ENCODE measurements around the gene SORCS2. TPM values are rescaled to one million over a fixed set of nuclear protein-coding genes. Genes with fewer than 3 reads are reported as not detected.
"Not testable (repeated sequence)": the region's sequence is repeated elsewhere in the genome, so short reads cannot be mapped to it uniquely, and the experiment has no call there.

SORCS2 gene
- total and polyA plus RNA-seq, 4 donors: 0.05 to 8.4 (median 1.8) TPM

DNA sequence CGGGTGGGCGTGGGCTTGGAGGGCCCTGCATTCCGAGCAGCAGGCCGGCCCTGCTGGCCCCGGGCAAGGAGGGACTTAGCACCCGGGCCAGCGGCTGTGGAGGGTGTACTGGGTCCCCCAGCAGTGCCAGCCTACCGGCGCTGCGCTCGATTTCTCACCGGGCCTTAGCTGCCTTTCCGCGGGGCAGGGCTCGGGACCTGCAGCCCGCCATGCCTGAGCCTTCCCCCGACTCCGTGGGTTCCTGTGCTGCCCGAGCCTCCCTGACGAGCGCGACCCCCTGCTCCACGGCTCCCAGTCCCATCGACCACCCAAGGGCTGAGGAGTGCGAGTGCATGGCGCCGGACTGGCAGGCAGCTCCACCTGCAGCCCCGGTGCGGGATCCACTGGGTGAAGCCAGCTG, 22.8 kb downstream of the SORCS2 start:
- ATAC-seq (ENCODE audit: low FRiP score); H3K27ac ChIP-seq (ENCODE audit: low read depth in 1 of 2, low read length in 2 of 2); DNase-seq; H3K27me3 ChIP-seq (ENCODE audit: control insufficient read depth in 1 of 2, insufficient read depth in 2 of 2, low read length in 1 of 2); H3K9me3 ChIP-seq (ENCODE audit: control insufficient read depth, low read length); intact Hi-C loops (cut with DNase I); H3K36me3 ChIP-seq (ENCODE audit: control insufficient read depth in 1 of 2, insufficient read depth in 2 of 2, low read length in 1 of 2); H3K4me1 ChIP-seq (ENCODE audit: control insufficient read depth in 1 of 2, insufficient read depth in 2 of 2, low read length in 2 of 2); H3K4me3 ChIP-seq (ENCODE audit: low read length in 2 of 2): not testable (repeated sequence)
- WGBS, 2 donors: 73 to 96% methylated on average over 12 to 29 of the region's 29 CpGs

DNA sequence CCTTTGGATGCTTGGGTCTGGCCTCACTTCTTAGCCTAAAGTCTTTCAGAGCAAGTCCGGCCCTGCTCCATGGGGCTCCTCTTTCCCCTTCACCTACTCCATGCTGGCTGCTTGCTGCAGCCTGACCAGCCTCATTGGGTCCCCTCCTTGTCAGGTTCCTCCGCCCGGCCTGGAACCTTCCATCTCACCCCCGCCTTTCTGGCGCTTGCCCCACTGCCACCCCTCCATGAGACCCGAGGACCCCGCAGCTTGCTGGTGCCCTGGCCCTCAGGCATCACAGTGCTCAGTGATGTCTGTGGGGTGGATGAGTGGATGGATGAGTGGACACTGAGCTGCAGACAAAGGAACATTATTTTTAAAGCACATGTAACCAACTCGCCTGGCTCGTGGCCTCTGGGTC, 24.7 kb downstream of the SORCS2 start:
- Histone ChIP-seq H3K27me3 (ENCODE audit: control insufficient read depth in 1 of 2, insufficient read depth in 2 of 2, low read length in 1 of 2) (no peaks in the 10 kb centered on the region), H3K36me3 (ENCODE audit: control insufficient read depth in 1 of 2, insufficient read depth in 2 of 2, low read length in 1 of 2) (no peaks in the 10 kb centered on the region), H3K4me3 (ENCODE audit: low read length in 2 of 2) (no peak overlapping the region), H3K4me1 (ENCODE audit: control insufficient read depth in 1 of 2, insufficient read depth in 2 of 2, low read length in 2 of 2) (no peaks in the 10 kb centered on the region), H3K9me3 (ENCODE audit: control insufficient read depth, low read length) (no peaks in the 10 kb centered on the region), H3K27ac (ENCODE audit: low read depth in 1 of 2, low read length in 2 of 2) (no peak overlapping the region)
- DNase-seq (no peak), ATAC-seq (ENCODE audit: low FRiP score) (no peak)
- intact Hi-C loops (cut with DNase I): no loop called here
- 95 to 96% methylated on average over 9 of the region's 9 CpGs for WGBS, 2 donors

DNA sequence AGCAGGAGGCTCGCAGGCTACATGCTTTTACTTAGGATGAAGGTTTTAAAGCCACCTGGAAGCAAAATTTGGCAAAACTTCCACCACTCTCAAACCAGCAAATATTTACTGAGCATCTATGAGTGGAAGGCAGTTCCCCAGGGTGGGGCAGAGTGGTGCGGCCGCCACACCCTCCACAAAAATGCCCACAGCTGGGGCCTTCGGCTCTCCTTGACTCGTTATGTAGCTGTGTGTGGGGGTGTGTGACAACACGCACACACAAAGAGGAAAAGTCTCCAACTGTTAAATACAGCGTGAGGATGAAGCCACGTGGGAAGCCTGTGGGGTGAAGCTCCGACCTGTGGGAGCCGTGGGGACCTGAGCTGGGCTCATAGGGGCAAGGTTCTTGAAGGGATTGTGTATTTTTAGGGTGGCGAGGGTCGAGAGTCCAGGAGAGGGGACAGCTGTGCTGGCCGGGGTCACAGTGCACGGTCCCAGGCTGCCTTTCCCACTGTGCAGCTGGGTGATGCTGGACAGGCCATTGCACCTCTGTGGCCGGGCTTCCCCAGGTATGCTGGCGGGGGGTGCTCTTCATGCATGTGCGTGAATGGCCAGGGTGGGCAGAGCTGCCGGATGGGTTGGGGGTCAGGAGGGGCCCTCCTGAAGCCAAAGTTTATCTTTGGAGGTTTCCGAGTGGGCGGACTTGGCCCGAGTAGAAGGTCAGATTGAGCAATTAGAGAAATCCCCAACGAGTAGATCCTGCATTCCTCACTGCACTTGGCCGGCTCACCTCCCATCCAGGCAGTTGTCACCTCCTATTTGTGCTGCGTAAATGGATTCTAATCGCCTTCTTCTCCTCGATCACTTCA, 25.4 kb downstream of the SORCS2 start:
- DNase-seq (no peak), ATAC-seq (ENCODE audit: low FRiP score) (peak; percentile 37)
- no peaks in the 10 kb centered on the region for H3K27me3 ChIP-seq (ENCODE audit: control insufficient read depth in 1 of 2, insufficient read depth in 2 of 2, low read length in 1 of 2)
- intact Hi-C loops (cut with DNase I): no loop called here
- no peak overlapping the region for H3K4me3 ChIP-seq (ENCODE audit: low read length in 2 of 2)
- no peaks in the 10 kb centered on the region for H3K4me1 ChIP-seq (ENCODE audit: control insufficient read depth in 1 of 2, insufficient read depth in 2 of 2, low read length in 2 of 2)
- WGBS, 2 donors: 79 to 90% methylated on average over 26 of the region's 26 CpGs
- H3K9me3 ChIP-seq (ENCODE audit: control insufficient read depth, low read length): no peaks in the 10 kb centered on the region
- H3K36me3 ChIP-seq (ENCODE audit: control insufficient read depth in 1 of 2, insufficient read depth in 2 of 2, low read length in 1 of 2): no peaks in the 10 kb centered on the region
- H3K27ac ChIP-seq (ENCODE audit: low read depth in 1 of 2, low read length in 2 of 2): no peak overlapping the region

DNA sequence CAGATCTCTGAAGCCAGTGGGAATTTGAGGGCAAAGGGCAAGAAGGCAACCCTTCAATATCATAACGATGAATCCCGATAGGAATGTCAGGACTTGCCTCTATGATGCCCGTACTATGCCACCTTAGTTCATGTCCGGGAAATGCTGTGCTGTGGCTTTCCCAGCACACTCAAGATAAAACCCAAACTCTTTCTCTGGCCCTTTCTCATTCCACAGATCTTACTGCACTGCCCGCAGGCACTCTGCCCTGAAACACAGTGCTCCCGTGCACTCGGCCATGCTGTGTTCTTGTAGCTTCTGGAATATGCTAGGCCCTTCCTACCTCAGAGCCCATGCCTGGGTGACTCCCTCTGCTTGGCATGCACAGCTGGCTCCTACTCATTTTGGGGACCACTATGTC, 26.3 kb downstream of the SORCS2 start:
- Histone ChIP-seq H3K4me3 (ENCODE audit: low read length in 2 of 2) (no peak overlapping the region), H3K27ac (ENCODE audit: low read depth in 1 of 2, low read length in 2 of 2) (no peak overlapping the region), H3K36me3 (ENCODE audit: control insufficient read depth in 1 of 2, insufficient read depth in 2 of 2, low read length in 1 of 2) (no peaks in the 10 kb centered on the region), H3K9me3 (ENCODE audit: control insufficient read depth, low read length) (no peaks in the 10 kb centered on the region), H3K4me1 (ENCODE audit: control insufficient read depth in 1 of 2, insufficient read depth in 2 of 2, low read length in 2 of 2) (no peaks in the 10 kb centered on the region), H3K27me3 (ENCODE audit: control insufficient read depth in 1 of 2, insufficient read depth in 2 of 2, low read length in 1 of 2) (no peaks in the 10 kb centered on the region)
- intact Hi-C loops (cut with DNase I): no loop called here
- WGBS, 2 donors: 73 to 94% methylated on average over 7 of the region's 7 CpGs
- DNase-seq (no peak), ATAC-seq (ENCODE audit: low FRiP score) (no peak)

DNA sequence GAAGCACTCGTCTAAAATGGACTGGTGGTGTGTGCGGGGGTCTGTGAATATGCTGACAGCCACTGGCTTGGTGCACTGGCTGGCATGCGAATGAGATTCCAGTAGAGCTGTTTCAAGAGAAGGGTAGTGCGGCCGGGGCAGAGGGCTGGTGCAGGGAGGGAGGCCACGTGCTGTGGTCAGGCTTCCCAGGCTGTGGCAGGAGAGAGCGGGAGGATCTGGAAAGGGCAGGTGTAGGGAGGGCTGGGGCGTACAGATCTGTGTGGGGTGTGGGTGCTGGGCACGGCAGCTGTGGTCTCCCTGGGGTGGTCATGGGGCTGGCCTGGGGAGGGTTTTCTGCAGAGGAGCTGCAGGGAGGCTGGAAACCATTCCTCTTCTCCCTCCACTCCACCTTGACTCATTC, 30.2 kb downstream of the SORCS2 start:
- ATAC-seq (ENCODE audit: low FRiP score): no peak
- H3K36me3 ChIP-seq (ENCODE audit: control insufficient read depth in 1 of 2, insufficient read depth in 2 of 2, low read length in 1 of 2): no peaks in the 10 kb centered on the region
- intact Hi-C loops (cut with DNase I): no loop called here
- no peak overlapping the region for H3K27ac ChIP-seq (ENCODE audit: low read depth in 1 of 2, low read length in 2 of 2)
- DNase-seq: no peak
- 93 to 95% methylated on average over 9 of the region's 9 CpGs for WGBS, 2 donors
- H3K27me3 ChIP-seq (ENCODE audit: control insufficient read depth in 1 of 2, insufficient read depth in 2 of 2, low read length in 1 of 2): no peaks in the 10 kb centered on the region
- H3K9me3 ChIP-seq (ENCODE audit: control insufficient read depth, low read length): no peaks in the 10 kb centered on the region
- no peaks in the 10 kb centered on the region for H3K4me1 ChIP-seq (ENCODE audit: control insufficient read depth in 1 of 2, insufficient read depth in 2 of 2, low read length in 2 of 2)
- H3K4me3 ChIP-seq (ENCODE audit: low read length in 2 of 2): no peak overlapping the region

DNA sequence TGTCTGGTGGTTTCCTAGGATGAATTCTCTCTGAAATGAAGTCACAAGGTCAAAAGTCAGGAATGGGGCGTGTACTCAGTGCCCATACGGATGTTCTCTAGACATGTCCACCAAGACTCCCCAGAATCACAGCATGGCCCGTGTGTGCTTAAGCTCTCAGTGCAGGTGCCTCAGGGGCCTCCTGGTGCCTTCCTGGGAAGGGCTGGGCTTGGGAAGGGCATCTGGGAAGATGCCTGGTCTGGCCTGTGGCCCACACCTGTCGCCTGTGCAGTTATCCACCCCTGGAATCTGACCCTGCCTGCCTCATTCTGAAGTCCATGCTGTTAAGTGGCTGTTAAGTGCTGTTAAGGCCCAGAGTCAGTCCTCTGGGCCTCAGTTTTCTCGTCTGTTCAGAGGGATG, 31.2 kb downstream of the SORCS2 start:
- DNase-seq (no peak), ATAC-seq (ENCODE audit: low FRiP score) (no peak)
- intact Hi-C loops (cut with DNase I): no loop called here
- 89% methylated on average over 5 of the region's 5 CpGs for WGBS, 2 donors
- H3K27me3 ChIP-seq (ENCODE audit: control insufficient read depth in 1 of 2, insufficient read depth in 2 of 2, low read length in 1 of 2): no peaks in the 10 kb centered on the region
- no peaks in the 10 kb centered on the region for H3K4me1 ChIP-seq (ENCODE audit: control insufficient read depth in 1 of 2, insufficient read depth in 2 of 2, low read length in 2 of 2)
- H3K9me3 ChIP-seq (ENCODE audit: control insufficient read depth, low read length): no peaks in the 10 kb centered on the region
- no peak overlapping the region for H3K27ac ChIP-seq (ENCODE audit: low read depth in 1 of 2, low read length in 2 of 2)
- H3K4me3 ChIP-seq (ENCODE audit: low read length in 2 of 2): no peak overlapping the region
- H3K36me3 ChIP-seq (ENCODE audit: control insufficient read depth in 1 of 2, insufficient read depth in 2 of 2, low read length in 1 of 2): no peaks in the 10 kb centered on the region

DNA sequence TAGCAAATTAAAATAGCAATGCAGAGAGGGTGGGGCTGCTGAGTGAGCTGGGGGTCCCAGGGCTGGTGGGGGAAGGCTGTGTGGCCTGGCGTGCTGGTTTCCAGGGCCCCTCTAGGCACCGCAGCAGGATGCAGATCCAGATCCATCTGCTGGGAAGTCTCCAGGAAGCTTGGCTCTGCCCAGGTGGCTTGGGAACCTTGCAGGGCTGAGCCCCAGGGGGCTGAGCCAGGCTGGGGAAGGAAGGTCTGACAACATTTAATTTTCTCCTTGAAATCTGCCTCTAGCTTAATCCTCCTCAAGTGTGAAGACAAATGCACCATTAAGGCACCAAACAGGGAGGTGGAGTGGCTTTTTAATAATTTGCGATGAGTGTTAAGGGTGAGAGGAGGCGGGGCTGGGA, 31.7 kb downstream of the SORCS2 start:
- 88 to 98% methylated on average over 4 of the region's 4 CpGs for WGBS, 2 donors
- no peaks in the 10 kb centered on the region for H3K9me3 ChIP-seq (ENCODE audit: control insufficient read depth, low read length)
- H3K27me3 ChIP-seq (ENCODE audit: control insufficient read depth in 1 of 2, insufficient read depth in 2 of 2, low read length in 1 of 2): no peaks in the 10 kb centered on the region
- H3K36me3 ChIP-seq (ENCODE audit: control insufficient read depth in 1 of 2, insufficient read depth in 2 of 2, low read length in 1 of 2): no peaks in the 10 kb centered on the region
- H3K27ac ChIP-seq (ENCODE audit: low read depth in 1 of 2, low read length in 2 of 2): no peak overlapping the region
- DNase-seq (no peak), ATAC-seq (ENCODE audit: low FRiP score) (no peak)
- no peak overlapping the region for H3K4me3 ChIP-seq (ENCODE audit: low read length in 2 of 2)
- no peaks in the 10 kb centered on the region for H3K4me1 ChIP-seq (ENCODE audit: control insufficient read depth in 1 of 2, insufficient read depth in 2 of 2, low read length in 2 of 2)
- intact Hi-C loops (cut with DNase I): no loop called here

DNA sequence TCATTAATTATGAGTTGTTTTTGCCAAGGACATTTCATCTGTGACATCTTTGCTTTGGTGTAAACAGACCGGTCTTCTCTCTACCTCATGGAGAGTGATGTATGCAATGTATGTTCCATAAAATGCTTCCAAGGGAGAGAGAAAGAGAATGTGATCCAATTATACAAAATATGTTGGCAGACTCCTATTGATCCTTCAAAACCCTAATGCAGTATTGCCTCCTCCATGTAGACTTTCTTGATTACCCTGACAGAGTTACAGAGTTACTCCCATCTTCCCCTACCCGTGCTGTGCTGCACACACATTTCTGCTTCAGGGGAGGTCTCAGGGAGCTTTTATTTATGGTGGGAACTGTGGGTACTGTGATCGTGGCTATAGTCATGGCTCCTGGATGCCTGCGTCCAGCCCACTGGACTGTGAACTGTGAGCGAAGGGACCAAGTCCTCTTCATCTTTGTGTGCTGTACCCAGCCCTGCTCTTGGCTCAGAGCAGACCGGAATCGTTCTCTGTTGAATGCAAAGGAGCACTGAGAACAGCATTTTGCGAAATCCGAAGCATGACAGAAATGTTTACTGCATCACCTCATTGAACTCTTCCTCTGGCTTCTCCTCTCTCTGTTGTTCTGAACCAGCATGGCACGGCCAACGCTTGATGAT, 32.7 kb downstream of the SORCS2 start:
- Histone ChIP-seq H3K36me3 (ENCODE audit: control insufficient read depth in 1 of 2, insufficient read depth in 2 of 2, low read length in 1 of 2) (no peaks in the 10 kb centered on the region), H3K9me3 (ENCODE audit: control insufficient read depth, low read length) (no peaks in the 10 kb centered on the region), H3K27me3 (ENCODE audit: control insufficient read depth in 1 of 2, insufficient read depth in 2 of 2, low read length in 1 of 2) (no peaks in the 10 kb centered on the region), H3K4me1 (ENCODE audit: control insufficient read depth in 1 of 2, insufficient read depth in 2 of 2, low read length in 2 of 2) (no peaks in the 10 kb centered on the region), H3K4me3 (ENCODE audit: low read length in 2 of 2) (no peak overlapping the region), H3K27ac (ENCODE audit: low read depth in 1 of 2, low read length in 2 of 2) (no peak overlapping the region)
- ATAC-seq (ENCODE audit: low FRiP score): no peak
- WGBS, 2 donors: 98% methylated on average over 11 of the region's 11 CpGs
- DNase-seq: no peak
- intact Hi-C loops (cut with DNase I): no loop called here

DNA sequence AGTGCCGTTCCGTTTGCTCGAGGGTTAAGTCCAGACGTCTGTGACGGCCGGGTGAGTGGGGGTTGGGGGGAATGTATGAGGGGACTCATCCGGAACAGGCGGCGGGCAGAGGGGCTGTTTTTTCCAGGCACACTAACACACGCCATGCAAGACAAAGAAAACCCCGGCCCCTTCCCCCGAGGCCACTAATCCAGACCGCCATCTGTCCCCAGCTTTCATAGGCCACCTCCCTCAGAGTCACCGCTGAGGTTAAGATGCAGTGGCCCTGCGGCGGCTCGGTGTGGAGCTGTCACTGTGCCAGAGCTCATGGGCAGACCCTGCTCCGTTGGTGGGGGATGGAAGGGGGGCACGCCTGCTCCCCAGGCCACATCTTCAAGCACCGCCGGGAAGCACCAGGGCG, 34.1 kb downstream of the SORCS2 start:
- intact Hi-C loops (cut with DNase I): no loop called here
- H3K9me3 ChIP-seq (ENCODE audit: control insufficient read depth, low read length): no peaks in the 10 kb centered on the region
- H3K36me3 ChIP-seq (ENCODE audit: control insufficient read depth in 1 of 2, insufficient read depth in 2 of 2, low read length in 1 of 2): no peaks in the 10 kb centered on the region
- H3K4me1 ChIP-seq (ENCODE audit: control insufficient read depth in 1 of 2, insufficient read depth in 2 of 2, low read length in 2 of 2): no peaks in the 10 kb centered on the region
- no peak overlapping the region for H3K4me3 ChIP-seq (ENCODE audit: low read length in 2 of 2)
- no peak for DNase-seq
- H3K27me3 ChIP-seq (ENCODE audit: control insufficient read depth in 1 of 2, insufficient read depth in 2 of 2, low read length in 1 of 2): no peaks in the 10 kb centered on the region
- ATAC-seq (ENCODE audit: low FRiP score): no peak
- 87 to 92% methylated on average over 22 of the region's 22 CpGs for WGBS, 2 donors
- no peak overlapping the region for H3K27ac ChIP-seq (ENCODE audit: low read depth in 1 of 2, low read length in 2 of 2)

Data from aorta (tissue), 5 donors.